Adipocyte (in vitro differentiated cells): ENCODE data around the gene DOLK.

ENCODE experiments used
- DNase-seq: peaks from one replicate; pipeline ENCODE4 v3.0.0-alpha.2; 2015; ENCODE audit warnings: low read depth
- H3K27me3 ChIP-seq: replicated peaks from 2 replicates; pipeline ENCODE4 v1.7.0; 2013; ENCODE audit warnings: mild to moderate bottlenecking, low read length, moderate library complexity; ENCODE audit not compliant: control insufficient read depth, insufficient read depth
- H3K36me3 ChIP-seq: 2 replicates; pipeline ENCODE4 v1.7.0; 2013; ENCODE audit warnings: low read length, mild to moderate bottlenecking, moderate library complexity; ENCODE audit not compliant: control insufficient read depth, insufficient read depth, severe bottlenecking
- H3K4me1 ChIP-seq: 2 replicates; pipeline ENCODE4 v1.7.0; 2013; ENCODE audit warnings: mild to moderate bottlenecking, low read length, moderate library complexity; ENCODE audit not compliant: control insufficient read depth, insufficient read depth
- H3K4me3 ChIP-seq: 2 replicates; pipeline ENCODE4 v1.7.0; 2013; ENCODE audit warnings: mild to moderate bottlenecking, low read length, moderate library complexity
- H3K9ac ChIP-seq: 2 replicates; pipeline ENCODE4 v1.7.0; 2013; ENCODE audit warnings: mild to moderate bottlenecking, low read length, moderate library complexity
- H3K9me3 ChIP-seq: 2 replicates; pipeline ENCODE4 v1.7.0; 2013; ENCODE audit warnings: mild to moderate bottlenecking, low read length, moderate library complexity; ENCODE audit not compliant: control insufficient read depth

The DOLK gene

GRCh38 chr9:128929560-128929959 lies 17.8 kb downstream of the DOLK start:
- Histone ChIP-seq H3K4me1 (no peaks in the 10 kb centered on the region), H3K9ac (no peak overlapping the region), H3K4me3 (no peak overlapping the region), H3K27me3 (no peaks in the 10 kb centered on the region), H3K9me3 (no peaks in the 10 kb centered on the region), H3K36me3 (no peaks in the 10 kb centered on the region)
- no peak for DNase-seq

GRCh38 chr9:128928624-128929023 lies 18.8 kb downstream of the DOLK start:
- no peaks in the 10 kb centered on the region for H3K36me3 ChIP-seq
- H3K27me3 ChIP-seq: no peaks in the 10 kb centered on the region
- H3K4me1 ChIP-seq: no peaks in the 10 kb centered on the region
- no peak overlapping the region for H3K4me3 ChIP-seq
- no peak overlapping the region for H3K9ac ChIP-seq
- no peak for DNase-seq
- H3K9me3 ChIP-seq: no peaks in the 10 kb centered on the region

- Histone ChIP-seq H3K27me3 (no peaks in the 10 kb centered on the region), H3K36me3 (no peaks in the 10 kb centered on the region), H3K9ac (no peak overlapping the region), H3K4me1 (peaks cover 4% of the 10 kb centered on the region), H3K9me3 (no peaks in the 10 kb centered on the region), H3K4me3 (no peak overlapping the region)
- peak; percentile 68 for DNase-seq
Measured at GRCh38 chr9:128927731-128928411, 19.5 kb downstream of the DOLK start.

- no peak overlapping the region for H3K4me3 ChIP-seq
- DNase-seq: no peak
Measured at GRCh38 chr9:128923493-128923883, 23.9 kb downstream of the DOLK start.

GRCh38 chr9:128921881-128922763 lies 25.3 kb downstream of the DOLK start:
- Histone ChIP-seq H3K4me1 (peaks cover 35% of the 10 kb centered on the region), H3K4me3 (peak overlapping the region; percentile 78), H3K9ac (peak overlapping the region; percentile 85), H3K36me3 (peaks cover 7% of the 10 kb centered on the region), H3K9me3 (no peaks in the 10 kb centered on the region), H3K27me3 (no peaks in the 10 kb centered on the region)
- DNase-seq: peak; percentile 55

More at GRCh38 chr9:128923493-128923883, 23.9 kb downstream of the DOLK start:
- H3K9ac ChIP-seq: no peak overlapping the region
- peaks cover 30% of the 10 kb centered on the region for H3K4me1 ChIP-seq
- no peaks in the 10 kb centered on the region for H3K36me3 ChIP-seq
- no peaks in the 10 kb centered on the region for H3K27me3 ChIP-seq
- H3K9me3 ChIP-seq: no peaks in the 10 kb centered on the region

GRCh38 chr9:128920381-128921058 lies 26.9 kb downstream of the DOLK start, which contains the start of gene PHYHD1:
PHYHD1 (plus strand) TSS chr9:128920982; CDS start chr9:128922324, 1,342 bp downstream.
- no peak for DNase-seq
- Histone ChIP-seq H3K27me3 (no peaks in the 10 kb centered on the region), H3K9me3 (no peaks in the 10 kb centered on the region), H3K36me3 (peaks cover 7% of the 10 kb centered on the region), H3K4me3 (peak within 1 kb of the TSS; percentile 78), H3K4me1 (peaks cover 51% of the 10 kb centered on the region), H3K9ac (peak within 1 kb of the TSS; percentile 85)

- no peak overlapping the region for H3K9ac ChIP-seq
- H3K4me3 ChIP-seq: no peak overlapping the region
- H3K4me1 ChIP-seq: peaks cover 52% of the 10 kb centered on the region
- no peak for DNase-seq
- H3K9me3 ChIP-seq: no peaks in the 10 kb centered on the region
- H3K36me3 ChIP-seq: peaks cover 7% of the 10 kb centered on the region
- H3K27me3 ChIP-seq: no peaks in the 10 kb centered on the region
Measured at GRCh38 chr9:128919402-128920089, 27.9 kb downstream of the DOLK start.

GRCh38 chr9:128918921-128919320 lies 28.5 kb downstream of the DOLK start:
- no peak for DNase-seq
- Histone ChIP-seq H3K9ac (peak overlapping the region; percentile 24), H3K27me3 (no peaks in the 10 kb centered on the region), H3K9me3 (no peaks in the 10 kb centered on the region), H3K4me1 (peaks cover 56% of the 10 kb centered on the region), H3K36me3 (peaks cover 7% of the 10 kb centered on the region), H3K4me3 (no peak overlapping the region)

- H3K4me3 ChIP-seq: no peak overlapping the region
- peak; percentile 67 for DNase-seq
- no peaks in the 10 kb centered on the region for H3K9me3 ChIP-seq
- H3K9ac ChIP-seq: peak overlapping the region; percentile 92
- peaks cover 7% of the 10 kb centered on the region for H3K36me3 ChIP-seq
- H3K4me1 ChIP-seq: peaks cover 67% of the 10 kb centered on the region
- no peaks in the 10 kb centered on the region for H3K27me3 ChIP-seq
Measured at GRCh38 chr9:128917151-128917849, 30.1 kb downstream of the DOLK start.

- Histone ChIP-seq H3K9me3 (no peaks in the 10 kb centered on the region), H3K4me1 (peaks cover 66% of the 10 kb centered on the region), H3K9ac (peak overlapping the region; percentile 92), H3K36me3 (peaks cover 7% of the 10 kb centered on the region), H3K27me3 (no peaks in the 10 kb centered on the region), H3K4me3 (peak overlapping the region; percentile 50)
- DNase-seq: no peak
Measured at GRCh38 chr9:128916745-128917144, 30.7 kb downstream of the DOLK start.
